Activated naive CD4-positive, alpha-beta T cell (primary cell): ENCODE measurements around the gene MYO3B.

Experiments used
- DNase-seq, 4 experiments: peaks; one replicate each; lab custom pipeline; 2025; lab: John Stamatoyannopoulos, UW

MYO3B gene, protein sequence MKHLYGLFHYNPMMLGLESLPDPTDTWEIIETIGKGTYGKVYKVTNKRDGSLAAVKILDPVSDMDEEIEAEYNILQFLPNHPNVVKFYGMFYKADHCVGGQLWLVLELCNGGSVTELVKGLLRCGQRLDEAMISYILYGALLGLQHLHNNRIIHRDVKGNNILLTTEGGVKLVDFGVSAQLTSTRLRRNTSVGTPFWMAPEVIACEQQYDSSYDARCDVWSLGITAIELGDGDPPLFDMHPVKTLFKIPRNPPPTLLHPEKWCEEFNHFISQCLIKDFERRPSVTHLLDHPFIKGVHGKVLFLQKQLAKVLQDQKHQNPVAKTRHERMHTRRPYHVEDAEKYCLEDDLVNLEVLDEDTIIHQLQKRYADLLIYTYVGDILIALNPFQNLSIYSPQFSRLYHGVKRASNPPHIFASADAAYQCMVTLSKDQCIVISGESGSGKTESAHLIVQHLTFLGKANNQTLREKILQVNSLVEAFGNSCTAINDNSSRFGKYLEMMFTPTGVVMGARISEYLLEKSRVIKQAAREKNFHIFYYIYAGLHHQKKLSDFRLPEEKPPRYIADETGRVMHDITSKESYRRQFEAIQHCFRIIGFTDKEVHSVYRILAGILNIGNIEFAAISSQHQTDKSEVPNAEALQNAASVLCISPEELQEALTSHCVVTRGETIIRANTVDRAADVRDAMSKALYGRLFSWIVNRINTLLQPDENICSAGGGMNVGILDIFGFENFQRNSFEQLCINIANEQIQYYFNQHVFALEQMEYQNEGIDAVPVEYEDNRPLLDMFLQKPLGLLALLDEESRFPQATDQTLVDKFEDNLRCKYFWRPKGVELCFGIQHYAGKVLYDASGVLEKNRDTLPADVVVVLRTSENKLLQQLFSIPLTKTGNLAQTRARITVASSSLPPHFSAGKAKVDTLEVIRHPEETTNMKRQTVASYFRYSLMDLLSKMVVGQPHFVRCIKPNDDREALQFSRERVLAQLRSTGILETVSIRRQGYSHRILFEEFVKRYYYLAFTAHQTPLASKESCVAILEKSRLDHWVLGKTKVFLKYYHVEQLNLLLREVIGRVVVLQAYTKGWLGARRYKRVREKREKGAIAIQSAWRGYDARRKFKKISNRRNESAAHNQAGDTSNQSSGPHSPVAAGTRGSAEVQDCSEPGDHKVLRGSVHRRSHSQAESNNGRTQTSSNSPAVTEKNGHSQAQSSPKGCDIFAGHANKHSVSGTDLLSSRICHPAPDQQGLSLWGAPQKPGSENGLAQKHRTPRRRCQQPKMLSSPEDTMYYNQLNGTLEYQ (N-terminal part only)

DNA sequence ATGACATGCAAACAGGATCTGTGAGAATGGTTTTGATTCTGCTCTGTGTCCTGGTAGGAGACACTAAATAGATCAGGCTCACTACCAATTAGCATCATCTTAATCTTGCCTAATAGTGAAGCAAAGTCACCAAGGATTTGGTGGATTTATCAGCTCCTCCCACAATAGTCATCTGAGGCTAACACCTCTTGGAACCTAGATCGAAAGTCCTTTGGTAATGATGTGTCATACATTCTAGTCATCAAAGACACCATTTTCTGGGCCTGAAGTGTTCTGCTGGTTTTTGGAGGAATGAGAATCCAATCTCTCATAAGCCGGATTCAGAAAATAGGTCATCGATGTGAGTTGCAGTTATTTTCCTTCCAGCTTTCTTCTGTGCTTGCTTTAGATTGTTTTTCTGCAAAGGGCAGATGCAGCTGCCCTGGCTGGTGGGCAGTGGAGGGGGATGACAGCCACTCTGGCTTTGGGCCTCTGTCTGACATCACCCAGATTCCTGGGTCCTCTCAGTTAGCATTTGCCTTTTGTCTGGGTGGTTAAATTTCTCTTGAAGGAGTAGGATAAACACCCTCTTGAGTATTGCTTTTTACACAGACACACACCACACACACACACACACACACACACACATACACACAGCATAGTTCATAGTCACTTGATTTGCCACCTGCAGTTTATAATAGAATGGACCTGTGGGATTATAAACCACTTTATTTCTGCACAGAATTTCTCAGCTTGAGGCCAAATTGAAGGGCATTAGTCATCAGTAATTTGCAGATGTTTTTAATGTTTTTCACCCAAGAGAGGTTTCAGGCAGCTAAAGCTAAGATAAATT, at the start of gene MYO3B:
MYO3B (plus strand) TSS at position 198 of the 832 bp plus-strand sequence; CDS start at position 339, 141 bp downstream.
- no peak for DNase-seq

DNA sequence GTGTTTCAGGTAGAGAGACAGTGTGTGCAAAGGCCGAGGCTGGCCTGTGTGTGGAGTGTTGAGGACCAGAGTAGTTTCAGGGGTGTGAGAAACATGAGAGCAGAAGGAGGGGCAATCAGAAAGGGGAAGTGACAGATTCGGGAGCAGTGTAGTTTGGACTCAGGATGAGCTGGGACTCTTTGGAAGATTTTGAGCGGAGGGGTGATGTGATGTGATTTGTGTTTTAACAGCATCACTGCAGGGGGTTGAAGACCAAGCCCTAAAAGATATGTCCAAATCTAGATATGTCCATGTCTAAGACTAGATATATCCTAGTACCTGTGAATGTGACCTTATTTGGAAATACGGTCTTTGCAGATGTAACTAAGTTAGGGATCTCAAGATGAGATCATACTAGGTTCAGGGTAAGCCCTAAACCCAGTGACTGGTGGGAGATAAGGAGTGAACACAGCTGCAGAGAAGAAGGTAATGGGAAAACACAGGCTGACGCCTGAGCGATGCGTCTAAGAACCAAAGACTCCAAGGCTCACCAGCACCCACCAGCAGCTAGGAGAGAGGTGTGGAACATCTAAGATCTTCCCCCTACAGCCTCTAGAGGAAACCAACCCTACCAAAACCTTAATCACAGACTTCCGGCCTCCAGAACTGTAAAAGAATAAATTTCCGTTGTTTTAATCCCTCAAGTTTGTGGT, 38.5 kb upstream of the MYO3B start:
- no peak for DNase-seq

DNA sequence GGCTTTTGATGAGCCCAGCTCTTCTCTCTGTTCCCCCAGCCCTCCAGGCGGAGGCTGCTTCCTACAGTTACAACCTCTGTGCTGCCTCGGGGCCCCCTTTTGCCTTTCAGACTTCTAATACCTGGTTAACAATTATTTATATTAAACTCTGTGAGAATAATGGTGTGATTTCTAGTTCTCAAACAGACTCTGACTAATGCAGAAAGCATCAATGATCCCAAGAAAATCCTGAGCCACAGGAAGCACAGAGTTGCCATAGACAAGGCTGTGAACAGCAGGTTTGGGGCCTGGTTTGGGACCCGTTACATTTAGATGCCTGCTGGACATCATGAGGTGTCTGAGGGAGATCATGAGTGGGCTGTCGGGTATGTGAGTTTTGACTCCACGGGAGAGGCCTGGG, 37.4 kb upstream of the MYO3B start:
- no peak for DNase-seq

DNA sequence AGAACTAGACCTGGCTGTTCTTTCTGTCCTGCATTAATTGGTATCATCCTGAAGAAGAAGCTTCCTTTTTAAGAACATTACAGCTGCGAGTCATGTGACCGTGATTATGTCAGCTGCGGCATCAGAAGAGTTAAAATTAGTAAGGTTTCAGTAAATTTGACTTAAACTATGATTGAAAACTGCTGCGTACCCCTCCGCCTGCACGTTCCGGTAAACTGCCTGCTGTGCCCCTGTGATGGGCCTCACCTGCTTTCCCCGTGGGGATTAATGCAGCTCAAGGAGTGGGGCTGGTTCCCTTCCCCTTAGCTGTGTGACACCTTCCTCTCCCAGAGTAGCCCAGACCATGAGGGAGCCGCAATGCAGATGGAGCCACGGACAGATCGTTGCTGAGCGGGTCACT, 36.1 kb upstream of the MYO3B start:
- no peak for DNase-seq

DNA sequence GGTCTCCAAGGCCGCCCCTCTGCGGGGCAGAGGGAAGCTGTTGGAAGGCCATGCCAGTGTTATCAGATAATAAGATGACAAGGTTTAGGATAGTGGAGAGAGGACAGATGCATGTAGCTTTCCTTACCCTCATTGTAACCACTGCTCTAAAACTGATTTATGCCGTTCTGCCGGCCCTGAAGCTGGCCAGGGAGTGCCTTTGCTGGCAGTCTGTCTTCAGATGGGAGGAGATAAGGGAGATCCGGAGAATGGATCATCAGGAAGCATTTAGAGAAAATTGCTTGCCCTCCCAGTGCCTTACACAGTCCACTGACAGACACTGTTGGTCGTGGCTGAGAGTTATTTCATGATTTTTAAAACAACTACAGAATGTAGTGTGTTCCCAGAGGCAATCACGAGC, 35.4 kb upstream of the MYO3B start:
- DNase-seq: no peak

DNA sequence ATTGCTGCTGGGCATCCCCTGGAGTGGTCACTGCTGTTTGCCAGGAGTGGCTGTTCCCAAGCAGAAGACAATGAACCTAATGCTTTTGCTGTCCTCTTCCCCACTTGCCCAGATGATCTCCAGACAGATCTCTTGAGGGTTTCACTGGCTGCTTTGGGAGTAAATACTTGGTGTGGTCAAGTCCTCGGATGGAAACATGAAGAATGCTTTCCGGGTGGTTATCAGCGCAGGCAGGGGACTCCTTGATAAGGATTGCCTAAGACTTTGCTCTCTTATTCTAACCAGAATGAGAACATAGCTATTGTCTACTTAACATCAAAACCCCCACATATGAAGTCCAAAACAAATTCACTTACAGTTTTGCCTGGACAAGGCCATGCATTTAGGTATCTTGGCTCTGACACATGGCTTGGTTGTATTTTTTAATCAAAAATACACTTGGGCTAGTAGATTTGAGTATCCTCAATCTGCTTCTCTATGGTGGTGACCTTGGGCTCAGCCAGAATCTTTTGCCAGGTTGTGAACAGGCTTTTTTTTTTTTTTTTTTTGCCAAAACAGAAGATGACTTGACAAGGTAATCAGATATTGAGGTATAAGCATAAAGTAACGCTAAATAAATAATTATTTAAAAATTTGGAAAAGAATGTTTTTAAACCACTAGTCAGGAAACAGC, 34.8 kb upstream of the MYO3B start:
- DNase-seq: no peak

DNA sequence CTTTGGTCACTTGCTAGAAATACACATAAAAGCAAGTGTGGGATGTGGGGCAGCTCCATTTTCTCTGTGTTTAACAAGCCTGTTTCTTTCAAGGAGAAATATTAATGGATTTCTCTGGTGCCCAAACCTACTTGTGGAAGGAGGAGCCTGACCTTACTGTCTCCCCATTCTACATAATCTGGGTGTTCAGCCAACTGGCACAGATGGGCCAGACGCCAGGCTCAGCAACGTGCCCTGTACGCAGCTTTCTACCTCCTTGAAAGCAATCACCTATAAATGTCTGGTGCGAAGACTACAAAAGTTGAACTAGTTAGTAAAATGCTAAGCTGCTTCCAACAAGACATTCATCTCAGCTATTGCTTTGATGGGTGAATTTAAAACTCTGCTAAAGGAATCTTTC, 33.2 kb upstream of the MYO3B start:
- no peak for DNase-seq

DNA sequence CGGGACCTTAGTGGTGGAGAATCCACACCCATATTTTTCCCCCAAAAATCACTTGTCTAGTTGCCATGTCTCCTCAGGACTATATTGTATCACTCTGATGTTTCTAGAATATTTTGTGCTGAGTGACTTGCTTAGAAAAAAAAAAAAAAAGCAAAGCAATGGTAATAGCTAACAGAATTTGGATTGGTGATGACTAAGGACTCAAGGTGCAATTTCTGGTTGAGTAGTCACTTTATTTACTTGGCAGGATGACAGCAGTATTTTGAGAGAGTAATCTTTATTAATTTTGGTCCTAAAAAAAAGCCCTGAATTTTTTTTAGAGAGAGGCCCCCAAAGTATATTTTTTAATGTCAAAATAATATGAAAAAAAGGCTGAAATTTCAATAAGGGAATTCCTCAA, 32.8 kb upstream of the MYO3B start:
- no peak for DNase-seq

DNA sequence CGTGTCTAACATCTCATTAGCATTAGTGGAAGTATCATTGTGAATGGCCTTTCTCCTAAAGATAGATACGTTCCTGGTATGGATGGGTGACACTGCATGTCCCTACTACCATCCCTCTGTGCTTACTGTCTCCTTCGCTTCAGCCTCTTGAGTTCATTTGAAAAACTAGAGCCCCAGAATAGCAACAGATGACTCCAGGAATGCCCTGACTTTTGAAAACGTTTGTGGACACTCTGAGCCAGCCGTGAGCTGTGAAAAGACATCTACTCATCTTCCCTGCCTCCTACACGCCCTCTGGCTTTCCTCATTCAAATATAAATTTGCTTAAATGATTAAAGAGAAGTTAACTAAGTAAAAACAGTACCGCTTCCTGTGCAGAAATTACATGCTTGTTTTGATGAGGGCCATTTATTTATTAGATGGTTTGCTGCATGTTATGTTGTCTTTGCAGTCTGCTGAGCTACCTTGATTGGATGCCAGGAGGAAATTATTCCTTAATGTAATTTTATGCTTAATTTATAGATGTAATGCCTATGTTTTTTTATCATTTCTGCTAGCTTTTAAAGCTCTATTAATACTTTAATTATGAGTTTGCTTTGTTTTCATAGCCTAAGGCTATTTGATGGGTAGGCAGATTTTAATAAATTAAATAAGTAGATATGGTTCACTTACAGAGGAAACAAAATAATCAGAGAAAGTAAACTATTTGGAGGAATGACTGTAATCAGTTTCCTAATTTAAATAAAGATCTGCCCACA, 32.1 kb upstream of the MYO3B start:
- no peak for DNase-seq

DNA sequence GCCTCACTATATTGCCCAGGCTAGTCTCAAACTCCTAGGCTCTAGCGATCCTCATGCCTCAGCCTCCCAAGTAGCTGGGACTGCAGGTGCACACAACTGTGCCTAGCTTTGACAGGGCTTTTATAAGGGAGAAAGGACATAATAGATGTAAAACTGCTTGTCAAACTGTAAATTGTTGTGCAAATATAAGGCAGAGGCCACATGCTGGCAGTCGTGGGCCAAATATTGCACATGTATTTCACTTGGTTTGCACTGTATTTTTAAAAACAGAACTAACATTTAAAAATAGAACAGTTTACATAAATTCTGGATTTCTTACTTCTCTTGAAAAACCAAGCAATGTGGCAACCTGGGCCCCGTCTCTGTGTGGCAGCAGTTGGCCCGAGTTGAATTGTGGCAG, 31.2 kb upstream of the MYO3B start:
- no peak for DNase-seq

DNA sequence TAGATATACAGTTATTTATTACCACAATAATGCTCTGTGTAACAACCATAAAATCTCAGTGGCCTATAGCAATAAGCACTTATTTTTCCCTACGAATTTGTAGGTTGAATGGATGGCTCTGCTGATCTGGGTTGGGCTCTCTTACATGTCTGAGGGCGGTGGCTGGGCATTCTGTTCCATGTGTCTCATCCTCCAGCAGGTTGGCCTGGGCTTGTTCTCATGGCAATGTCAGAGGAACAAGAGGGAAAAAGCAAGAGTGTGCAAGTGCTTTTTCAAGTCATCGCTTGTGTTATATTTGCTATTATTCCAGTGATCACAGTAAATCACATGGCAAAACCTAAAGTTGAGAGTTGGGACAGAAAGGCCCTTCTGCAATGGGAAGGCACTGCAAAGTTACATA, 30.4 kb upstream of the MYO3B start:
- DNase-seq: no peak

DNA sequence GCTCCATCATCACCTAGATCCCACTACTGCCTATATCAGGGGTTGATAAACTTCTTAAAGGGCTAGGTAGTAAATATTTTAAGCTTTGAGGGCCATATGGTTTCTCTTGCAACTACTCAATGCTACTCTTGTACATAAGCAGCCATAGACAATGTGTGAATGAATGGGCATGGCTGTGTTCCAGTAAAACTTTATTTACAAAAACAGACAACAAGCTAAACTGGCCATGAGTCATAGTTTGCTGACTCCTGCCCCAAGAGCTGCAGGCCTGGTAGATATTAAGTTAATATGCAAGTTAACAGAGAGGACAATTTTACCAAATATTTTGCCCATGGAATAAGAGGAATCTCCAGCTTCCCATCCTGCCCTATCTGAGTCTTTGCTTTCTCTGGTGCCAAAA, 29.8 kb upstream of the MYO3B start:
- DNase-seq: no peak

DNA sequence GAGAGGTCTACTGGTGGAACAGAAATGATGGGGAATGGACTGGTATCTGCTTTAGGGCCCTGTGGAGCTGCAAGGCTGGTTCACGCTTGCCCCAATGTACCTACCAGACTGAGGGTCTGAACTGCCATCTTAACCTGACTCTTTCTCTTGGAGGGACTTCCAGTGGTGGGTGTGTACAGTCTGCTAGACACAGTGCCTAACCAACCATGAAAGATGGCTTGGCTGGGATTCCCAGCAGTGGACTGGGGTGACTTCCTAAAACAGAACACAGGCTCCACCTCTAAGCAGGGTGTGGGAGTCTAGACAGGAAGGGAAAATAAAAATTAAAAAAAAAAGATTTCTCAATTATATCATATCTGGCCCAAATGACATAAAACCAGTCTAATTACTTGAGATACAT, 25.5 kb upstream of the MYO3B start:
- DNase-seq: no peak

DNA sequence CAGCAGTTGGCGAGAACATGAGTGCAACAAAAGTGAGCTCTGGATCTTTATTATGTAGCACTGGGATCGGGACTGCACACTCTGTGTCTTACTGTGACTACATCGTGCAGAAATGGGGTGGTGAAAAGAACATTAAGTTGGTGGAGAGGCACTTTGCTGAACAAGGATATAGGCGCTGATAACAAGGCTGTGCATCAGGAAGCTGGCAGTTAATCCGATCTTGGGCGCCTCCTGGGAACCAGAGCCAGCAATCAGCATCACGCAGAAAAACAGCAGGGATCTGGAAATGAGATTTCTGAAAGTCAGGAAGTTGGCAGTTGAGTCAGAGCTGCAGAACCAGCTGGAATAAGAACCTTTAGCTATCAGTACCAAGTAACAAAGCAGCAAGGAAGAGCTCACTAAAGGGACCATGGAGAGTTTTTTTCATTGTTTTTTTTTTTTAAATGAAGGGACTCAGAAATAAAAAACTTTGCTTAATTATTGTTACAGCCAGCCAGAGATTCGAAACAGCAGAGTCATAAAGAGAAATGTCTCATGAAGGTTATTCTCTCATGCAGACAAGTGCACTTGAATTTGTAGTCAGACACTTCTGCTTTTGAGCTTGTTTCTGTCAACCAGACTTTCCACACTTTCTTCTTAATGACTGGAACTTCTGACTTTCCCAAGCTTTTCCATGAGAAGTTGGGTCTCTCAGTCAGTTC, 22.8 kb upstream of the MYO3B start:
- DNase-seq: no peak

DNA sequence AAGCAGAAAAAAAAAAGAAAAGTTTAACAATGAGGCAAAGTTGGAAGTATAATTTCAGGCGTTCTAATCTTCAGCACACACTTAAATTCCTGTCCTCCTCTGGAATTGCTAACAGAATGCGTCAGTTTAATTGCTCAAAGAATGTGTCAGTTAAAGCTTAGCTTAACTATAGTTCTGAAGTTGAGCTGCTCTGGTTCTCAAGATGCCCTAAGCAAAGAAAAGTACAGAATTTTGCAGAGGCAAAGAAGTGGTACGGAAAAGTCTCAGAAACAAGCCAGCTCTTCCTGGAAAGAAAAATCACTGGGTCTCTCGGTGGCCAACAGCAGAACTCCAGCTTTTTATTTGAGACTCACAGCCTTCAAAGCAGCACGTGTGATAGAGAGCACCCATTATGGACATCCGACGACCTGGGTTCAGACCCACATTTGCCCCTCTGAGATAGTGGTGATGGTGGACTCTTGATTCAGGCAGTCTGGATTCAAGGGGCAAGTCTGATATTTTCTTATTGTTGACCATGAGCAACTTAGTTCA, 22.2 kb upstream of the MYO3B start:
- no peak for DNase-seq

DNA sequence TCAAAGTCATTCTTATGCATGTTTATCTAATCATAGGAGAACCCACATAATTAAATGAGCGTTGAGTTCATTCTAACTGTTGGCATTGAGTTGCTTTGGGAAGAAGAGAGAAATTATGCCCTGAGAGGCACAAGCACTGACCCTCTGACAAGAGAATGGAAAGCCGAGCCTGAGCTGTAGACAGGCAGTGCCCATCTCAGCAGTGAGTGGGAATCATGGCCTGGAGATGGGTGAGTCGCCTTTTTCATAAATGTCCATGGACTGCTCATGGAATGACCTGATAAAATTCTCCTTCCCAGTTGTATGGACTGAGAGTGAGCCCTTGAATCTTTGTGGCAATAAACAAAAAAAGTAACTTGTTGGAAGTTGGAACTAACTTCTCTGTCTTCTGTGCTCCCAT, 21.4 kb upstream of the MYO3B start:
- DNase-seq: no peak

DNA sequence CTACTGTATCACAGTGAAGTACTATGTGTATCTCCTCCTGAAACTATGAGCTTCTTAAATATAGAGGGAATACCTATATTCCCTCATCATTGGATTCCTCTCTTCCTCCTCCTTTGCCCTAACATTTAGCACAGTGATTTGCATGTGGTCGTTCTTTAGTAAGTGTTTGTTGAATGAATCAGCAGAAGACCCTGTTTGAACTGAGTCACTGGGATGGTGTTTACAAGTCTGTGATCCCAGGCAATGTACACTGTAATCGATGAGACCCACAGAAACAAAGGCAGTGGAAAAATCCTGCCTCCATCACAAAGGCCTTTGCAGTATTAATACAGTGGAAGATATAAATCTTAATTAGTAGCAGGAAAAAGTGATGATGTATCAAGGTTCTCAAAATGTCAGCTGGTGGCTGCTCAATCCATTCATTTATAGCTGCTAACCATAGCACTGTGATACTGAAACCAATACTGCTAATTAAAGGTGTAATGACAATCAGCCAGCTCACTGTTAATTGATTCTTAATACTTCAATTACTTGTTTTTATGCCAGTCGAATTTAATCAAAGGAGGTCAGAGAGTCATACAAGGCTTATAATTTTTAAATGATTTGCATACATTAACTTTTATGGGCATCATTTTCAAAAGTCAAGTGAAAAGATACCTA, 20.8 kb upstream of the MYO3B start:
- no peak for DNase-seq

DNA sequence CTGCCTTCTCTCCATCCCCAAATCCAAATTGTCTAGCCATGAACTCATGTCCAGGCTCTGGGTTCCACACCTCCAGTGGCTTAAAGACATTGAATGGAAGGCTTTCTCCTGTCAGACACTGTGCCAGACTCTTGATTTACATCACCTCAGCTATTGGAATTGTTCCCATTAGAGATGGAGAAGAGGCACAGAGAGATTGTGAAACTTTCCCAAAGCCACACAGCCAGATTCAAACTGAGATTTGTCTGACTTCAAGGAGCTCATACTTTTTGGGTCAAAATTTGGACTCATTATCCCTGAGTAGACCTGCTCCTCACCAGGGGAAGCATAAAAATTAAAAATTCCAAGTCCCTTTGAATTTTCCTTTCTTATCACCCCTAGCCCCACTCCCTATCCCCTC, 18.9 kb upstream of the MYO3B start:
- no peak for DNase-seq
